GM19099 (cell line): ENCODE measurements around the gene VAMP8.

Source experiments
- POLR2A ChIP-seq: IDR thresholded peaks from 3 replicates; pipeline ENCODE4 v1.6.1; 2011; ENCODE audit warnings: low read depth; ENCODE audit not compliant: insufficient read length; ENCODE audit errors: extremely low read depth

Gene VAMP8

DNA sequence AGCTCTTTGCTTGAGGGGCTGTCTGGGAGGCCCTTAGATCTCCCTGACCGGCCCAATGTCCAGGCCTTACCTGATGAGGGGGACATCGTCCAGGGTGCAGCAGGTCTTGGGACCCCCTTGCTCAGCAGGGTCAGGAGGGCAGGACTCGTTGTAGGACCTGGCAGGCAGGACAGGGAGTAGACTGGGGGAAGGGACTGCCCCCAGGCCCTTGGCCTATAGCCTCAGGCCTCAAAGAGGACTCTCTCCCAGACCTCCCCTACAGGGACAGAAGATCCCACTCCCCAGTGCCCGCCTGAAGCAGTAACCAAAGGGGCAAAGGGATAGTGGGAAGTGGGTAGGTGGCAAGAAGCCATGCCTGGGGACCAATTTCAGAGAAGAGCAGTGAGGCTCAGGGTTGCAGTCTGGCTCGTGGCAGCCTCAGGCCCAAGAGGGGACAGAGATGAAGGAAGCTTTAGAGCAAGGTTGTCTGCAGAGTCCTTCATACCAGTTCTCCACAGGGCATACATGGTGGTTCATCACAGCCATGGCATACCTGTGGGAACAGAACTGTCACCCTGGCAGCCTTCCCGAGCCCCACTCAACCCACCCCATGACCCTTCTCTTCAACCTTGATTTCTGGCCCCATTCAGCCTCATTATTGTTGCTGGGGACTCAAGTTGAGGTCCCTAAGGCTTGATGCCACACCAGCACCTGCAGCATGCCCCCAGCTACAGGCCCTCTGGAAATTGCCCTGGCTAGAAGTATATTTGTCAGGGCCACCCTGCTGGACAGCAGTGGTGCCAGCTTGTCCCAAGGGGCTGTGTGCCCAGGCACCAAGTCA is 23.8 kb downstream of the VAMP8 start:
- TF ChIP-seq POLR2A: no peak

DNA sequence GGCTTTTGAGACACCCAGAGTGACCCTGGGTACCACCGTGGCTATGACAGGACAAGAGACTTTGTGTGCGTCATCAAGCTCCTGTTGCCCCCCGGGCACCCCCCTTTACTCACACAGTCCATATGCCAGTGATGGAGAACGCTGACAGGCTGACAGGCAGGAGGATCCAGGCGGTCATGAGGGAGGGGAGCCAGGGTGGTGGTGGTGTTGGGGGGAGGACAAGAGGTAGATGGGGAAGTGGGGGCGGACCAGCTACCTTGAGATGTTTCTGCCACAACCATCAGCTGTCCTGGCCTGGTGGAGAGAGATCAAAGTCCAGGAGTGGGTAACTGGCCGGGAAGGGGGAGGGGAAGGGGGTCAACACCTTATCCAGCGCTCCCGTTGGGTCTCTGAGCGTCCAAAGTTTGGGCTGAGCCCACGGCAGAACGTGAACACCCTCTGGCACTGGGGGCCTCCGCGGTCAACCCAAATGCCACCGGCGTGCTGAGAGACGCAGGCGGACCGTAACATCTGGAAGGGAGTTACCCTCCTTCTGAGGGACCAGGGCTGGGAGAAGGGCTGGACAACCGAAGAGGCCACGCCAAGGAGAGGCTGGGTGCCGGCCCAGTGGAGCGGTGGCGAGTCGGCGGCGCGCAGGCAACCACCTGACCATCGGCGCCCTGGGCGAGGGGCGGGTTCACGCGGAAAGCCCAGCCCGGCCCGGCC is 24.5 kb downstream of the VAMP8 start:
- TF ChIP-seq POLR2A: no peak

DNA sequence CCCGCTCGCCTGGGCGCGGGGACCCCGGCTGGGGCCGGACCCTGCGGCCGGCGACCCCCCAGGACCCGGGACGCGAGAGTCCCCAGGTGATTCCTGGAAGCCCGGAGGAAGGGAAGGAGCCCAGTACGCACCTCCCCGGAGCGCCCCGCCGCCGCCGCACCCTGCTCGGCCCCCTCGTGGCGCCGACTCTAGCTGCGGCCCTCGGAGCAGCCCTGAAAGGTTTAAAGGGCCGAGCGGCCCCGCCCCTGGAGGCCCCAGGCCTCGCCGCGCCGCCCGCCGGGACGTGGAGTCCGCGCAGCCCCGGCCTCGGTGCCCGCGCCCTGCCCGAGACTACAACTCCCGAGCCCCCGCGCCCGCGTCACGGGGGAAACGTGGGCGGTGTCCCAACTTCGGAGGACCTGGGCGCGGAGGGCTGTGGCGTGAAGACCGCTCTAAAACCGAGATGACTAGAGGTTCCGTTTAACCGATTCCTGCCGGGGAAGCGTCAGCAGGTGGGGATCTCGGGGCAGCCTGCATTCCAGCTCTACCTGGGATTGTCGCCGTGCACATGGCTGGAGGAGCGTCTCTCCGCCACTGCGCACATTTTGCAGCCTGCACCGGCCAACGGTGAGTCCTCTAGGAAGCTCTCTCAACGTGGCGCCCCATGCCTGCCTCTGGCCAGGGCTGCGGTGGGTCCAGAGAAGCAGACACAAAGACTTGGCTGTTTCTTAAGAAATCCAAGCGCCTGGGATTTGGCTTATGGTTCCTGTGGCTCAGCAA is 25.3 kb downstream of the VAMP8 start, which contains the start of gene TMEM150A:
Gene TMEM150A, minus strand, starts transcription at position 223 of the 759 bp plus-strand sequence. CDS start 750 bp downstream, outside the sequence.
- TF ChIP-seq POLR2A: peak; percentile 64

DNA sequence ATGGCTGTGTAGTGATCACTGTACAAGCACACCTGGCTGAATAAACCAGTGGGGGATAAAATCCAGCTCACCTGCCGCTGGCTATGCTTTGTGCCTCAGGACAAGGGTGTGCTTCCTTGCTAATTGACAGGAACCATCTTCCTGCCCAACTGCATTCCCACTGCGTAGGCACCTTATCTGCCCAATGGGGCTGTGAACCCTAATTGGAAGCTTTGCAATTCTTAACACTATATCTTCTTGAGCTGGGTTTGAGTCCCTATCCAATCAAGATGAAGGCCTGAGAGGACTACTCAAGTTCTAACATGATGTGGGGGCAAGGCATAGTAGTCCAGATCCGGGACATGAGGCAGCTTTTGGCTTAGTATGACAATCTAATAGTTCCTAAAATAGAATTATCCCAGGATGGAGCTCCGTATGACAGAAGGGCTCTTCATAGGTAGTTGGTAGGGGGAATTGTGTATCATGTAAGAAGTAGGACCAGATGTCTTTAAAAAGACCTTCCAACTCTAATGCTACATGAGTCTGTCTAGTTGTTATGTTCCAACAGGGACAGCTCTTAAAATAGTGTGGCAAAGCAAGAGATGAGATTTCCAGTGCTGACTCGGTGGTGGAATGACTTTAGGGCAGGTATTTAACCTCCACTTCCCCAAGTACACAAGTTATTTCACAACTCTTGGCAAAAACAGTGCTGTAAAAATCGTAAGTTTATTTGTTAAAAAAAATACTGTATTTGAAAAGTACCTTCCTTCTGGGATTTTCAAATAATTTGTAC is 27.4 kb downstream of the VAMP8 start:
- no peak for TF ChIP-seq POLR2A

DNA sequence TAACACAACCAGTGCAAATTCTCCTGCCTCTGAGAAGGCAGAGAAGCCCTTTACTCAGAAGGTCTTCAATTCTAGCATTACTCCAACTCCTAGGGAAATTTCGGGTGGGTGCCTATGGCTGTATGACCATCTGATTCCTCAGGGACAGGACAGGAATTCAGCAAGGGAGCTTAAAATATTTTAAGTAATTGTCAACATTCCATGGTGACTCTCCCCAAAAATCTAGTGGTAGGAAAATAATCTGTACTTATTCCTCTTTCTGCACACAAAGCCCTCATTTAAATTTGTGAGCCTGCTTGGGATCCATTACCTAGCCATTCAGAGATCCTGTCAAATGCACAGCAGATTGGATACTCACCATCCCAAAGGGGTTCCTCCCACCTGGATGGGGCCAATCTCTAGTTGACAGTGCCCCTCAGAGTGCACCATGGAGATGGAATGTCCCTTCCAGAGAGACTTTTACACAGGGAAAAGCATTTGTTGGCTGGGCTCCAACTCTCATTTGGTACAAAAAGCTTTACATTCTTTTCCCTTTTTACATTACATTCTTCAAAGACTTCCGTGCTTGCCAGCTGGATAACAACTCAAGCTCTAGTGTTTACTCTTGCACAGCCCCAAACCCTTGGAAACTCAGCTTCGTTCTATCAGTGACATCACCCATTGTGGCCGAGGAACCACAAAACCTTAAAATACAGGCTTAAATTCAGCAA is 28.2 kb downstream of the VAMP8 start:
- no peak for TF ChIP-seq POLR2A

DNA sequence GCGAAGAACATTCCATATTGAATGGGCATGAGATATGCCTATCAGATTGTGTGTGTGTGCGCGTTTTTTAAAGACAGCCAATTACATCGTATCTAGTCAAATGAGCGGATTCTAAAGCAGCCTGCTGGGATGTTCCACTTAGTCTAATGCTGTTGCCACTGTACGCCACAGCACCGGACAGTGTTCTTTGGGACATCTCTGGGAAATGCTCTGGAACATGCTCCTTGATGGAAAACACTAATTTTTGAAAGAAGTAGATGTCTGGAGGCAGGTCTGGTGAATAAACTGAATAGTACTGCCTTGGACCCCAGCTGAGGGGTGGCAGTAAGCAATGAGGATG is 28.7 kb downstream of the VAMP8 start:
- TF ChIP-seq POLR2A: no peak

DNA sequence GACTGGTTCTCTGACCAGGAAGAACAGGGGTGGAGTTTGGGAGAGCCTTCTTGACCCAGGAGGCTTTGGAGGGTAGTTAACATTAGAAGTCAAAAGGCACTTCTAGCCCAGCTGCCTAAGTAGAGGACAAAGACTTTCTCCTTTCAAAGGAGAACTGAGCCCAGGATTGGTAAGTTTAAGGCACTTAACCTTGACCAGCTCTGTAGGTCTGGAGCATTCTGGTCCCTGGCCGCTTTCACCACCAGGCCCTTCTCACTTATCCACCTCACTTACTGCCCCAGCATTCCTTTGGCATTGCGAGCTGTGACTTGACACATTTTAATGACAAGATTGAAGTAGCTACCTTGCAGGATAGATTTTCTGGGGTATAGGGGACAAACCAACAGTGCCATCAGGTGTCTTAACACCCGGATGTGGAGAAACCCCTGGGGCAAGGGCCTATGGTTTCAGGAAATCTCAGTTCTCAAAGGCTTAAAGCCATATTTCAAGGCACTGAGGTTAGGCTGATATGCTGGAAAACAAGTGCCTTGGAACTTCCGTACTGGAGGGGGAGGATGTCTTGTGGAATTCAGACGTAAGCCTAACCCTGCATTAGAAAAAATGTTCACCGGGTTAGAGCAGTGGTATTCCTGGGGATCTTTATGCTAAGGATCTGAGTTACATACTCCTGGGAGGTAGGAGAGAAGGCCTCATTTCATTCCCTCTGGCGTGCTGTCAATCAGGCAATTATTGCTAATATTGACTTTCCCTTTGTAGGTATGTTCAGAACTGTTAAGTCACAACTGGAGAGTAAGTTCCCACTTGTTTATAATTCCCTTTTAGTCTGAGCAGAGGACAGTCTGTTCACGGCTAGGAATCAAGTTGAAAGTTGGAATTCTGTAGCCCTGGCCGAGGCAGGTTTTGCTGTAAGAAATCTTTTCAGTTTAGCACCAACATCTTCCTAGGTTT is 30.2 kb downstream of the VAMP8 start:
- no peak for TF ChIP-seq POLR2A

DNA sequence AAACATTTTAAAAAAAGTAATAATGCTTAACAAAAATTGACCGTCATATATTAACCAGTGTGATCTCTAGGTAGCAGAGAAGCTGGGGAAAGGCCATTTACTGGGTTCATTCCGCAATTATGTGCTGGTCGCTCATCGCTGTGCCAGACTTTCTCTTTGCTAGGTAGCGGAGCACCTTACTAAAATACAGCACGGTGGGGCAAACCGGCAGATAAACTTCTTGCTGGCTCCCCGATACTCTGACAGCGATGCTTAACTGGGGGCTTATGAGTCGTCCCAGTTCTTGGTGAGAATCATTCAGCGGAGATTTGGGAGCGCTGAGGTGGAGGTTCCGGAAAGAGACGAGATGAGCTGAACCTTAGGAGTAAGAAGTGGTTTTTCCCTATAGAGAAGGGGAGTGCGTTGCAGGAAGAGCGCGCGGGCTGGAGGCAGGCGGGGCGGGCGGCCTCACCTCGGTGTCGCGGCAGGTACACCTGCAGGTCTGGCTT is 33.9 kb downstream of the VAMP8 start:
- TF ChIP-seq POLR2A: no peak

DNA sequence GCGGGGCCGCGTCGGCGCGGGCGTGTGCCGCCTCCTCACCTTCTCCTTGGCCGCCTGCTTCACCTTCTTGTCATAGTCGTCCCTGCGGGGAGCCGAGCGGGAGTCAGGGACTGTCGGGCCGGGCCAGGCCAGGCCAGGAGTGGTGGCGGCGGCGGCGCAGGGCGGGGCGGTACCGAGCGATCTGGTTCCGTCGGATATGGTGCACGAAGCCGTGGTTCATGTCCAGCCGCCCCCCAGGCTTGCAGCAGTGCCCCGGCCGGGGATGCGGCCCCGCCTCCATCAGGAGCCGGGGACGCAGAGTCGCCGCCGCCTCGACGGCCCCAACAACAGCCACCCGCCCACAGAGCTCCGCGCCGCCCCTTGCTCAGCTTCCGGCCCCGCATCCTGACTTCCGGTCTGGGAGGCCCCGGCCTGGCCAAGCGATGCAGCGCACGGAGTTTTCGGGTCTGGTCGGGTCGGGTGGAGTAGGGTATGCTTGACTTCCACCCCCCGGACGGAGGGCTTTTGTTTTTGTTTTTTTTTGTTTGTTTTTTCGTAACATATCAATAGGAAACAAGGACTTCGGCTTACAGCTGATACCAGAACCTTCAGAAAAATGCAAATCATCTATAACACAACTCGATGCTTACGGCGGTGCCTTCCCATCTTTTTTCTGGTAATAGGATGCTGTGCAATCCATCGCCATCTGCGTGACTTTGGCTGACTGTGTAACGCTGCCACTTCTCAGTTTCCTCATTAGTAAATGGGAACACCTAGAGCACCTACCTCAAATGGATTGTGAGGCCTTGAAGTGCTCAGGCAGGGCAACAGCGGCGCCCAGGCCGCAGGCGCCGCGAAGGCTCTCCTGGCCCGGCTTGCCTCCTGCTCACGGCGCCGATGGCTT is 34.6 kb downstream of the VAMP8 start, which contains the start of gene C2orf68:
Gene C2orf68, minus strand, starts transcription at position 362 of the 883 bp plus-strand sequence. Its CDS starts 82 bp downstream, at position 280.
- peak; percentile 81 for TF ChIP-seq POLR2A

DNA sequence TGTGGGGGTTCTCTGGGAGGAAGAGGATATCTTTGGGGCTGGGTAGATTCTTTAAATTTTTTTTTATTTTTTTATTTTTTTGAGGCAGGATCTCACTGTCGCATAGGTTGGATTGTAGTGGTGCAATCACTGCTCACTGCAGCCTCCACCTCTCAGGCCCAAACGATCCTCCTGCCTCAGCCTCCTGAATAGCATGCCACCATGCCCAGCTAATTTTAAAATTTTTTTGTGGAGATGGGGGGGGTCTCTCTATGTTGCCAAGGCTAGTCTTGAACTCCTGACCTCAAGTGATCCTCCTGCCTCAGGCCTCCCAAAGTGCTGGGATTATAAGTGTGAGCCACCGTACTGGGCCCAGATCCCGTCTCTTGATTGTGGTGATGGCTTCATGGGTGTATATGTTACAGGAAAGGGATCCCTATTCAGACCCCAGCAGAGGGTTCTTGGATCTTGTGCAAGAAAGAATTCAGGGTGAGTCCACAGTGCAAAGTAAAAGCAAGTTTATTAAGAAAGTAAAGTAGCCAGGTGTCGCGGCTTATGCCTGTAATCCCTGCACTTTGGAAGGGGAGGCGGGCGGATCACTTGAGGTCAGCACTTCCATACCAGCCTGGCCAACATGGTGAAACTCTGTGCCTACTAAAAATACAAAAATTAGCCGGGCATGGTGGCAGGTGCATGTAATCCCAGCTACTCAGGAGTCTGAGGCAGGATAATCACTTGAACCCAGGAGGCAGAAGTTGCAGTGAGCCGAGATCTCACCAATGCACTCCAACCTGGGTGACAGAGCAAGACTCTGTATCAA is 36.5 kb downstream of the VAMP8 start:
- no peak for TF ChIP-seq POLR2A

DNA sequence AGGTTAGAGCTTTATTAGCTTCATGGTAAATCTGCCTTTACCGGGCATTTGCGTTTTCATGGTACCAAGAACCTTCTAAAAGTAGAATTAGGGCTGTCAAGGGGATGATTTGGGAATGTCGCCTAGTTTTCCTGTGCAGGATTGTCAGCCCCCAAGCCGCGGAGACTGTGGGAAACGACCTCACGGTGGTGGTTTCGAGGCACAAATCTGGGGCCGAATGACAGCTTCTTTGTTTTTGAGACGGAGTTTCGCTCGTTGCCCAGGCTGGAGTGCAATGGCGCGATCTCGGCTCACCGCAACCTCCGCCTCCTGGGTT is 38.0 kb downstream of the VAMP8 start:
- TF ChIP-seq POLR2A: no peak

DNA sequence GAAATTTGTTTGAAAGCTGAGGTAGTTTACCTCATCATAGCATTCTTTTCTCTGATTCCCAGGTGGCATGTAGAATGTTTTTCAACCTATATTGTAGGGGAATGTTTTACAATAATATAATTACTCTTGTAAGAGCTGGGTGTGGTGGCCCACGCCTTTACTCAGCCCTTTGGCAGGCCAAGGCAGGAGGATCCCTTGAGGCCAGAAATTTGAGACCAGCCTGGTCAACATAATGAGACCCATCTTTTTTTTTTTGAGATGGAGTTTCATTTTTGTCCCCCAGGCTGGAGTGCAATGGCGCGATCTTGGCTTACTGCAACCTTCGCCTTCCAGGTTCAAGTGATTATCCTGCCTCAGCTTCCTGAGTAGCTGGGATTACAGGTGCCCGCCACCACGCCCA is 42.2 kb downstream of the VAMP8 start:
- no peak for TF ChIP-seq POLR2A

DNA sequence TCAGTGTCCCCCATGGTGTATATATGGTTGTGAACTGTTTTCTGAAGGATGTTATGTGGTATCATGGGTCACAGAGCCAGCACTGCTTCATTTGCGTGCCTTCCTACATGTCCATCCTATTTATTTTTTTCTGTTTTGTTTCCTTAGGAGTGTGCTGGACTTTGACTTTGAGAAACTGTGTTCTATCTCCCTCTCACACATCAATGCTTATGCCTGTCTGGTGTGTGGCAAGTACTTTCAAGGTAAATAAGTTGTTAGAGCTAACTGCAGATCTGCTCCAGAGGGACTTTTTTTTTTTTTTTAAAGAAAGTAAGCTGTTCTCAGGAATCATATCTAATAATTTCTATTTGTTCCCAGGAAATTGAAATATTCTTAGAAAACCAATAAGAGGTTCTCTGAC is 44.0 kb downstream of the VAMP8 start:
- TF ChIP-seq POLR2A: no peak
